SK-N-SH treated with all-trans-retinoic acid at 6 μM for 48 hours (cell line): ENCODE data around the gene BTBD16.

Source experiments
- BACH2 ChIP-seq: fragments of 250-450 bp; sonication (Bioruptor Pico); IDR thresholded peaks from 2 replicates; pipeline ENCODE4 v1.9.0; 2021; ENCODE audit warnings: mild to moderate bottlenecking, borderline replicate concordance
- CSDC2 ChIP-seq: fragments of 250-450 bp; sonication (Bioruptor Pico); IDR thresholded peaks from 2 replicates; pipeline ENCODE4 v1.5.0; 2020; ENCODE audit warnings: mild to moderate bottlenecking, moderate library complexity
- RARB ChIP-seq: fragments of 250-450 bp; sonication (Bioruptor Pico); IDR thresholded peaks from 2 replicates; pipeline ENCODE4 v1.8.0; 2021; ENCODE audit warnings: mild to moderate bottlenecking, moderate library complexity
- SNAI2 ChIP-seq: fragments of 250-450 bp; sonication (Bioruptor Pico); IDR thresholded peaks from 2 replicates; pipeline ENCODE4 v1.5.0; 2020; ENCODE audit warnings: mild to moderate bottlenecking, moderate library complexity
- TCF4 ChIP-seq: fragments of 250-450 bp; sonication (Bioruptor Pico); IDR thresholded peaks from 2 replicates; pipeline ENCODE4 v1.8.0; 2021; ENCODE audit warnings: mild to moderate bottlenecking, moderate library complexity, borderline replicate concordance
- ZFP3 ChIP-seq: fragments of 250-450 bp; sonication (Bioruptor Pico); IDR thresholded peaks from 2 replicates; pipeline ENCODE4 v1.5.0; 2020; ENCODE audit warnings: mild to moderate bottlenecking, moderate library complexity
- ZFP30 ChIP-seq: fragments of 450-650 bp; formaldehyde crosslinking; IDR thresholded peaks from 2 replicates; pipeline ENCODE4 v1.5.0; 2022; ENCODE audit warnings: mild to moderate bottlenecking, moderate library complexity

DNA sequence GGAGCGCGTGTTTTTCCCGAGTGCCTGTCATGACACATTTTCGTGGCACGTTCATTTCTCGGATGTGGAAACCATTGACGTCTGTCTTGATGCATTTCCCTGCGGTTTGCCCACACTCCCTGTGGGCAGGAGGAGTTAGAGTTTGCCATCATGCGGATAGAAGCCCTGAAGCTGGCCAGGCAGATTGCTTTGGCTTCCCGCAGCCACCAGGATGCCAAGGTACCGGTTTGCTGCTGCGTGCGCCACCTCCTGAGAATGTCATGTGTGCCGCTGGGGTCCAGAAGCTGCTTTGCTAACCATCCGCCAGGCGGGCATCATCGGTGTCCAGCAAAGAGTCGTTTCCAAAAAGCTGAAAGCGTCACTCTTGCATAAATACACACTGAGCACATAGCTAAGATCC lies 40.9 kb upstream of the BTBD16 start:
- TF ChIP-seq TCF4 (CRISPR knock-in tag) (no peak), ZFP3 (CRISPR knock-in tag) (no peak), ZFP30 (CRISPR knock-in tag) (no peak), CSDC2 (CRISPR knock-in tag) (no peak), BACH2 (CRISPR knock-in tag) (no peak), SNAI2 (CRISPR knock-in tag) (no peak), RARB (CRISPR knock-in tag) (no peak)
